HG02884 (cell line): ENCODE data around the gene PMS2.
"Not testable (repeated sequence)": the region's sequence is repeated elsewhere in the genome, so short reads cannot be mapped to it uniquely, and the experiment has no call there.

Source experiments
- ATAC-seq: cut with Tn5 transposase; IDR thresholded peaks from one replicate; pipeline ENCODE4 v1.9.1; 2021; ENCODE audit warnings: mild to moderate bottlenecking, moderate library complexity; ENCODE audit not compliant: unreplicated experiment

Gene PMS2, protein sequence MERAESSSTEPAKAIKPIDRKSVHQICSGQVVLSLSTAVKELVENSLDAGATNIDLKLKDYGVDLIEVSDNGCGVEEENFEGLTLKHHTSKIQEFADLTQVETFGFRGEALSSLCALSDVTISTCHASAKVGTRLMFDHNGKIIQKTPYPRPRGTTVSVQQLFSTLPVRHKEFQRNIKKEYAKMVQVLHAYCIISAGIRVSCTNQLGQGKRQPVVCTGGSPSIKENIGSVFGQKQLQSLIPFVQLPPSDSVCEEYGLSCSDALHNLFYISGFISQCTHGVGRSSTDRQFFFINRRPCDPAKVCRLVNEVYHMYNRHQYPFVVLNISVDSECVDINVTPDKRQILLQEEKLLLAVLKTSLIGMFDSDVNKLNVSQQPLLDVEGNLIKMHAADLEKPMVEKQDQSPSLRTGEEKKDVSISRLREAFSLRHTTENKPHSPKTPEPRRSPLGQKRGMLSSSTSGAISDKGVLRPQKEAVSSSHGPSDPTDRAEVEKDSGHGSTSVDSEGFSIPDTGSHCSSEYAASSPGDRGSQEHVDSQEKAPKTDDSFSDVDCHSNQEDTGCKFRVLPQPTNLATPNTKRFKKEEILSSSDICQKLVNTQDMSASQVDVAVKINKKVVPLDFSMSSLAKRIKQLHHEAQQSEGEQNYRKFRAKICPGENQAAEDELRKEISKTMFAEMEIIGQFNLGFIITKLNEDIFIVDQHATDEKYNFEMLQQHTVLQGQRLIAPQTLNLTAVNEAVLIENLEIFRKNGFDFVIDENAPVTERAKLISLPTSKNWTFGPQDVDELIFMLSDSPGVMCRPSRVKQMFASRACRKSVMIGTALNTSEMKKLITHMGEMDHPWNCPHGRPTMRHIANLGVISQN

DNA sequence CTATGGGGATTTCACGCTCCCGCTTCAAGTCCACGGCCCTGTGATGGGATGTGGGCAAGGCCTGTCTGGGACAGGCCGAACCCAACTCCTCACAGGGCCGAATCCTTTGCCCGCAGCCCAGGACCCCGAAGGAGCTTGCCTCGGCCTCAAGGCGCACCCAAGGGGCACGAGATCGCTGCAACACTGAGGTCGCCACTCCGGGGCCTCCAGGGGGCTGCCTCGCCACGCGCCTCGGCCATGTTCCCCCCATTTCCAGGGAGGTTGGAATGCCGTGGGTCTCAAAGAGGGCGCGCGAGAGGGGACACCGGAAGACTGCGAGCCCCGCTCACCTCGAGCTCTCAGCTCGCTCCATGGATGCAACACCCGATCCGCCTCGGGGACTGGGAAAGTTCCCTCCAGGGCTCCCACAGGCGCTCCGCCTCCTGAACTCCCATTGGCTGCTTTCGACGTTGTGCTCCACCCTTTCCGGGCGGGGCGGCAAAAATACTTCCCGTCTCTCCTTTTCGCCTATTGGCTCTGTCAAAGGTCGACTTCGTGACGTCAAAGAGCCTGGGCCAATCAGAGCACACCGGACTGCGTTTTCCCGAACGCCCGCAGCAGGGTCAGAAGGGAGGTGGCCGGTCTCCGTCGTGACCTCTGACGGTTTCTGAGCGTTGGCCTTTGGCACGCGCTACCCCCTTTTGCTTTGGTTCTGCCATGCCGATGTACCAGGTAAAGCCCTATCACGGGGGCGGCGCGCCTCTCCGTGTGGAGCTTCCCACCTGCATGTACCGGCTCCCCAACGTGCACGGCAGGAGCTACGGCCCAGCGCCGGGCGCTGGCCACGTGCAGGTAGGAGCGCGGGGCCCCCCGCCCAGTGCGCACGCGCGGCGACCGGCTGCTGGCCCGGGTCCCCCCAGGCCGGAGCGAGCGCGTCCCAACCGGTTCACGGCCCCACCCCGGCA is at the start of gene PMS2, which contains the start of gene AIMP2:
TSS of gene PMS2 (minus strand) at position 382 of the 944 bp plus-strand sequence. CDS start at position 352, 30 bp downstream.
TSS of gene AIMP2 (plus strand) at position 605 of the 944 bp plus-strand sequence. CDS start at position 697, 92 bp downstream.
- ATAC-seq: peak; percentile 84

DNA sequence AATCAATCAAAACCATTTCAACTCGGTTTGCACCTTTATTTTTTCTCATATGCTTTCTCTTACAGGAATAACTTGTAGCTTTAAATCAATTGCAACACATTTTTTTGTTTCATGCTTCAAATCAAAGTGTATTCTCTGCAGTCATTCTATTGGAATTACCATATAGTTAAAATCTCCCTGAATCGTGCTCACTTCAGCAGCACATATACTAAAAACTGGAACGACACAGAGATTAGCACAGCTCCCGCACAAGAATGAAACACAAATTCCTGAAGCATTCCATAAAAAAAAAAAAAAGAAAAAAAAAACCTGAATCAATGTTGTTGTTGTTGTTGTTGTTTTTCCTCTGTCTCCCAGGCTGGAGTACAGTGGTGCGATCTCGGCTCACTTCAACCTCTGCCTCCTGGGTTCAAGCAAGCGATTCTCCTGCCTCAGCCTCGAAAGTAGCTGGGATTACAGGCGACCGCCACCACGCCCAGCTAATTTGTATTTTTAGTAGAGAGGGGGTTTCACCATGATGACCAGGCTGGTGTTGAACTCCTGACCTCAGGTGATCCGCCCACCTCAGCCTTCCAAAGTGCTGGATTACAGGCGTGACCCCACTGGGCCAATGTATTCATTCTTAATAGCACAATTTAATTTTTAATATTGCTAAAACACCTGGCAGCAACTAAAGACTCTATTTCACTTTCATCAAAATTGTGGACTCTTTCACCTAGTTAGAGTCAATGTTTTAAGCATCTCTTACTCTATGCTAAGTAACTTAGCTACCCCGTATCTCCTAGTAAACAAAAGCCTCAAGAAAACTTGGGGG is 48.7 kb upstream of the PMS2 start:
- no peak for ATAC-seq

DNA sequence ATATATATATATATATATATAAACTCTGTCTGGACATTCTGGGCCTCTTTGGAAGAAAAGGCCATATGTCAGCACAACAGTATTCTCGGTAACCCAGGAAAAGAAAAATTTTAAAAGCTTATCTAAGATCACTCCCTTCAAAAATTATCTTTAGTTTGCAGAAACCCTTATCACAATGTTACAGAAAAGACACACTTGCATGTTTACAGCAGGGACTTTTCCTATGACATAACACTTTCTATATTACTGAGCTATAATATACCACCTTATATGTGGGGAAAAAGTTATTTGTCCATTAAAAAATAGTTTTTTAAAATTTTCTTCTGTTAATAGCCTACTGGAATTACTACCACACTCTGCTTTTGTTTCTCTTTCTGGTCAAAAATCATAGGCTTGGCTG is 47.8 kb upstream of the PMS2 start:
- no peak for ATAC-seq

DNA sequence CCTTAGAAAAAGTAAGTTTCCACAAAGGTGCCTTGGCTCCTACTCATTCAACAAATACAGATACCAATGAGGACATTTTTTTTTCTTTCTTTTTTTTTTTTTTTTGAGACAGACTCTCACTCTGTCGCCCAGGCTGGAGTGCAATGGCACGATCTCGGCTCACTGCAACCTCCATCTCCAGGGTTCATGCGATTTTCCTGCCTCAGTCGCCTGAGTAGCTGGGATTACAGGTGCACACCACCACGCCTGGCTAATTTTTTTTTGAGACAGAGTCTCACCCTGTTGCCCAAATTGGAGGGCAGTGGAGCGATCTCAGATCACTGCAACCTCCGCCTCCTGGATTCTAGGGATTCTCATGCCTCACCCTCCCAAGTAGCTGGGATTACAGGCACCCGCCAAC is 42.3 kb upstream of the PMS2 start:
- not testable (repeated sequence) for ATAC-seq

DNA sequence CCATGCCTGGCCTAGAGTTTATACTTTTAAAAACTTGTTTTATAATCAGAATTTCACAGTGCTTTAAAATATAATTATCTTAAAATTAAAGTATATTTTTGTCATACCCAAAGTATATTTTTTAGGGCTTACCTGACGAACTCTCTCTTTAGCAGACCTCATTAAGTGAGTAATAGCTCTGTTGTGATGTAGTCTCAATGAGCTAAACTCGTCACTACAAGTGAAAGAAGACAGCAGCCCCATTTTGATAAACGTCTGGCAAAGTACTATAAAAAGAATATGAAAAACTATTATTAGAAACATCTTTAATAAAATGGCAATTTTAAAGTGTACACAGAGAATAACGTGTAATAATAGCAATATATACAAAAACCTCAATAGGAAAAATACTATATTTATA is 40.9 kb upstream of the PMS2 start:
- no peak for ATAC-seq

DNA sequence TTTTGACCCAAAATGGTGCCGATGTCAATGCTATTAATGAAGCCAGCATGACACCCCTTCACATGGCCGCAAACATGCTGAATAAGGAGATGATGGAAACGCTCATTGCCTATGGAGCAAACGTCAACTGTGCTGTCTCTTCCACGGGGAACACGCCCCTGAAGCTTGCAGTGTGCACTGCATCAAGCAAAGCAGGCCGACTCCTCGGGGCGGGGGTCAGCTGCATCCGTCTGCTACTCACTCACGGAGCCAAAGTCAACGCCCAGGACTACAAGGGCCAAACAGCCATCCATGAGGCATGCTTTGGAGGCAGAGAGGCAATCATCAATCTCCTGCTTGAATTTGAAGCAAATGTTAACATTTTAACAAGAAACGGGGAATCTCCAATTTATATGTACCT is 26.8 kb upstream of the PMS2 start:
- no peak for ATAC-seq

DNA sequence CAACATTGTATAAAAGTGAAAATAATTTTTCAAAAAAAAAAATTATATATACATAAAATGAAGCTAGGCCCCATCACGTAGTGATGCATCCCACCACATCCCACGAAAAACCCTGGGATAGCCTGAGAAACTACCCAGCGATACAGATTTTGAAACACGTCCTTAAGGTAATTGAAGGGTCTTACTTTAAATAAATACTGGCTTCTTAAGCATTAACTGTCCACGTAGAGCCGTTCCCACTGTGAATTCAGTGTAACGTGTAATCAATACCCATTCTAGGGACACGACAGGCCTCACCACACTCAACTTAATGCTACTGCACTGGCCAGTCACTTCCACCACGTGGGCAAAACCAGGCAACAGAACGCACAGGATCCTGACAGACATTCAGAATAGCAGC is 26.3 kb upstream of the PMS2 start:
- no peak for ATAC-seq

DNA sequence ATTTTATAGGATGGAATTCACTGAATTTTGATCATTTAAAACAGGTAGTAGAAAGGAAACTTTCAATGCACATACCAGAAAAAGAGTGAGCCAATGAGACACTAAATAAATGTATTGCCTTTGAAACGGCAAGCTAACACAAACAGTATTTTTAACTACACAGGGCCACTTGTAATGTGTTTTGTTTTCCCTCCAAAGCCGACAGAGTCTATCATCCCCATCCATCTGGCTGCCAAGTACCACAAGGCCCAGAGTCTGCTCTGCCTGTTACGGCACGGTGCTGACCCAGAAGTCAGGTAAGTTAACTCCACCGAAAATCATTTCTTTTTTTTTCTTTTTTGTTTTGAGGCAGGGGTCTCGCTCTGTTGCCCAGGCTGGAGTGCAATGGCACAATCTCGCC is 23.8 kb upstream of the PMS2 start:
- ATAC-seq: no peak

DNA sequence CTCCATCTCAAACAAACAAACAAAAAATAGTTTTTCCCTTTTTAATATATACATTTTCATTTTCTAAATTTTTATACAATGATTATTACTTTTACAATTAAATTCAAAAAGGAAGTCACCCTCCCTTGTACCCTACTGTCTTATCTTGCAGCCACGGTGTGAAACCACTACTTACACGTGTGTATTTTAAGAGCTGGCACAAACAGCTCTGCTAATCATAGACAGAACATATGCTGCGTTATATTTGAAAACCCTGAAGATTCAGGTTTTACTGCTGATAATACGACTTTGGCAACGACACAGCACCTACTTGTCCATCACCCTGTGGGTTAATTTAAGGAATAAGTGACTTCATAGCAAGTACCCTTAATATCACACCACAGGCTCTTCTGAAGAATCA is 23.3 kb upstream of the PMS2 start:
- ATAC-seq: no peak

DNA sequence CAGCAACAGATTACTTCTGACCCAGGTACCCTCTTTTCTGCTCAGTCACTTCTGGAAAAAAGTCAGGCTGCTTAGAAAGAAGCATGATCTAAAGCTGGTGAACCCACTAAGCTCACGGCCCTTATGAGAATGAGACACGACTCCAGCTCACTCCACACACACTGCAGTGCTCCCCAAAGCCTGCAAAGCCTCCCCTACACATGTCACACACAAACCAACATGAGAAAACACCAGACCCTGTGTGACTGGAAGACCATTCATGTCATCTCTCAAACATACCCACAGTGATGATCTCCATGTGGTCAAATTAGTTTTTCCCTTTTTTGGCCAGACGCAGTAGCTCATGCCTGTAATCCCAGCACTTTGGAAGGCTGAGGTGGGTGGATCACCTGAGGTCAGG is 22.7 kb upstream of the PMS2 start:
- ATAC-seq: no peak

DNA sequence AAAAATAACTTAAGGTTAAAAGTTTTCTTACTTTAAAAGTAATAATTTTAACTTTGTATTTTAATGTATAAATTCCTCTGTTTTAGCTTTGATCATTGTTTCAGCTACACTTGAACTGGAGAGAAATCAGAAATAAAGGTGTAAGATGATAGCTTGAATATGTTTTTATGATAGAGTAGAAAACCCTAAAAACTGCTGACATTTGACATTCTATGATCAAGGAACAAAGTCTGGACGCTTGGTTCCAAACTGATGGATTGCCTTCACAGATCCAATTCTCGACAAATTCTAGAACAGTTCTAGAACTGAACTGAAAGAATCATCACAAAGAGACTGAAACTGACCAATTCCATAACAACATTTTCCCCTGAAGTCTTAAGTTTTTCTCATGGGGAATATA is 22.1 kb upstream of the PMS2 start, which contains the start of gene ANKRD61:
TSS of gene ANKRD61 (plus strand) at position 389 of the 400 bp plus-strand sequence. CDS start at position 389, 0 bp downstream.
- no peak for ATAC-seq

DNA sequence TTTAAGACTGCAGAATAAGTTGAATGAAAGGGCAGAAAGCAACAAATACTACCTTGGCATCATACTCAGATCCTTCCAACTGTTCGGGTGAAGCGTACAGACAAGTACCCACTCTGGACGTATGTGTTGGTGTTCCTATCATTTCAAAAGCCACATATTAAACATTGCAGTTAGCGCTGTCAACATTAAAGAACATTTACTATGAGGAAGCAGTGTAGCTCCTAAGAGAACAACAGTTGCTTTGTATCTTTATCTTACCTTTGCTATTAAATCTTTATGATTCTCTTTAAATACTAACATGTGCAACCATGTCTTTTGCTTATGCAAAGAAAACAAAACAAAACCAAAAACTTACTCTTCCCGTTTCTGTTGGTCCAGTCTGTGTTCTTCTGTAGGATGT is 19.7 kb upstream of the PMS2 start:
- ATAC-seq: no peak

DNA sequence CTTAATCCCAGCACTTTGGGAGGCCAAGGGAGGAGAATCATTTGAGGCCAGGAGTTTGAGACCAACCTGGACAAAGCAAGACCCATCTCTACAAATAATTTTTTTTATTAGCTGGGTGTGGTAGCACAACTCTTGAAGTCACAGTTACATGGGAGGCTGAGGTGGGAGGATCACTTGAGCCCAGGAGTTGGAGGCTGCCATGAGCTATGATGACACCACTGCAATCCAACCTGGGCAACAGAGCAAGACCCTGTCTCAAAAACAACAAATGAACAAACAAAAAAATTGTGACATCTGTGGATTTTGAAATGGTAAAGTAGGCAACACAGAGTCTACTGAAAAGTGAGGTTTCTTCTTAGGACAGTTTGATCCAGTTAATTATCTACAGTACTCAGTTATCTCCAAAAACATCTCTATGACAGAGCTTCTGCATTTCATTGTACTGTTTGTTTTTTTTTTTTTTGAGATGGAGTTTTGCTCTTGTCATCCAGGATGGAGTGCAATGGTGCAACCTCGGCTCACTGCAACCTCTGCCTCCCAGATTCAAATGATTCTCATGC is 19.0 kb upstream of the PMS2 start:
- no peak for ATAC-seq

DNA sequence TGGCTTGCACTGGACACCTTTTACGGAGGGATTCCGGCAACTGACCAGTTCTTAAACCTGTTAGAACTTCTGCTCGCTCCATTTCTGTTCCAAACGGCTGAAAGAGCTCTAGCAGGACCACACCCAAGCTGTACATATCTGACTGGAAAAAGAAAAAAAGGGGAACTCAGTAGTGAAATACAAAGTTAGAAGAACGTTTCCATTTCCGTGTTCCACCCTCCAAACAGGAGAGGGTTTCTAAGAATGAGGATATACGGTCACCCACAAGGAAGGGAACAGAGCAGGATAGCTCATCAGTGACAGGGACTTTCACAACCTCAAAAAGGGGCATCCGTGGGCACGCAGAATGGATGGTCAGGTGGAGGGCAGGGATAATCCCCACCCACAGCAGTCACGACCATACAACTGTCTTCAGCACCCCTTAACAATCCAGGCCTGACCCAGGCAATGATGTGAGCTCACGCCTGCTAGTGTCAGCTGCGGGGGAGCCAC is 18.0 kb upstream of the PMS2 start:
- no peak for ATAC-seq

DNA sequence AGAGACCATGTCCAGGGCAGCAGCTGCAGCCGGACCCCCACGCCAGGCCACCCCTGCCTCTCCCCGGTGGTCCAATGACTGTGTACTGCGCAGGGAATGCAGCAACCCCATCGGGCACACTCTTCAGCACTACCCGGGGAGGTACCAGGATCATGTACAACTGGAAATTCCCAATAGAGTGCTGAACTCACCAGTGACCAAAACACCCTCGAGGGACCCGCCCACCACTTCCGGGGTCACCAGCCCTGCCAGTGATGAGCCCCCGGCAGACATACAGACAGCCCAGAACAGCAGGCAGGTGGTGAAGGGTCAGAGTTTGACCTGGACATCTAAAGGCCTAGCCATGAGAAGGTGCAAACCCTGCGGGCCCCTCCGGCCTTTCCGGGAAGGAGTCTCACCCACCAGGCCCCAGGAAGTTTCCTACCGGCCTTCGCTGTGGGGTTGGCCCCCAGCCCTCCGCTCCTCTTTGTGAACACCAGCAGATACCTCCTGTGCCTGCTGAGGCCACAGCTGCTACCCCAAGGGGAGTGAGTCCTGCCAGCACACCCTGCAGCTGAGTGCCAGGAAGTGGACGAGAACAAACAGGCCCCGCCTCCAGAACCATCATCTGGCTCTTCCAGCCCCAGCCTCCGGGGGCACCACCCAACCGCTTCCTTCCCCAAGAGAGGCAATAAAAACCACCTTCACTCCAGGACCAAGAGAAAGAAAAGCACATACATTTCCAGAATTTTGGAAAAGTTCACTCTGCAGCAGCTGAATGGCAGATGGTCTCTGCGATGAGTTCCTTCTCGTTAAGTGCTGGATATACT is 17.4 kb upstream of the PMS2 start:
- ATAC-seq: peak; percentile 78

DNA sequence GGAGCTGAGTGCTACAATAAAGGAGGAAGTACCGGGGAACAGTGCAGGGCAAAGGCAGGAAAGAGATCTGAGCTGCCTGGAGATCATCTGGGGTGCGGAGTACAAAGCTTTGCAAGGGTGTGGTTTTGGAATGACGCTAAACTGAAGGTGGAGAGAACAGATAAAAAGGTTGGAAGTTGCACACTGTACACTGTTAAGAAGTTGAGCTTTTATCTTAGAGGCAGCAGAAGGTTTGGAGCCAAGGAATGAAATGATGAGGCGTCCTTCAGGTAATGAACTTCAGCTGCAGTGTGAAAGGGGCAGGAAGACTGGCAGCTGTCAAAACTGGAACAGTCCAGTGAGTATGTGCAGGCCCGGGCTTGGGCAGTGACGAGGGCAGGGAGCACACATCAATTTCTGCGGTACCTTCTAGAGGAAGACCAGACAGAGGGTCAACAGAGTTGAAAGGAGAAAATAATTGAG is 15.2 kb upstream of the PMS2 start:
- ATAC-seq: no peak

DNA sequence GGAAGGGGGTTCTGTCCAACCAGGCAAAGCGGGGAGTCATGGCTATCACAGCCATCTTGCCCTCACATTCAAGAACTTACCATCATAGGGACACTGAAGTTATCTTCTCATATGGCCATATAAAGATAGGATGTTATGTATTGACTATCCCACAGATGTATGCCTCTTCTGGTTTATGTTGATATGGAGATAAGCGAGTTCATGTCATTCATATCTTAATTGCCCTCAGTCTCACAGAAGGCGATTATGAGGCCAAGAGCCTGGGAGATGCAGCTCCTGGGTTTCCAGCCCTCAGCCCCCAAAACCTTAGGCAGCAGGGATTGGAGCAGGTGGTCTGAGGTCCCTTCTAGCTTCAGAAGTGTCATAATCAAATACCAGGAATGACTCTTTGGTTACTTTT is 13.9 kb upstream of the PMS2 start:
- no peak for ATAC-seq
